Measurements from ENCODE around the gene RALGAPA1.
"Not testable (repeated sequence)": the region's sequence is repeated elsewhere in the genome, so short reads cannot be mapped to it uniquely, and the experiment has no call there.

The RALGAPA1 gene

GRCh38 chr14:35786856-35787255 is 22.2 kb downstream of the RALGAPA1 start:
- H3K27ac ChIP-seq (ENCODE audit: low read depth, low read length): no peak overlapping the region
- H3F3A ChIP-seq (ENCODE audit: control insufficient read depth, insufficient read depth): no peaks in the 10 kb centered on the region
- H3K9me2 ChIP-seq (replicated peaks; ENCODE audit: control insufficient read depth, low read length): no peaks in the 10 kb centered on the region
- H3K4me2 ChIP-seq (ENCODE audit: low read length): no peak overlapping the region
- no peaks in the 10 kb centered on the region for H3K27me3 ChIP-seq (ENCODE audit: control insufficient read depth, low read length)
- H3K4me3 ChIP-seq (ENCODE audit: low read length): no peak overlapping the region
- H3K79me2 ChIP-seq (ENCODE audit: control insufficient read depth, low read length): peaks cover 9% of the 10 kb centered on the region
- no peak for TF ChIP-seq EZH2phosphoT487 (IDR thresholded peaks at IDR 0.05; ENCODE audit: borderline replicate concordance, low read length)
- no peak for TF ChIP-seq CTCF (IDR thresholded peaks at IDR 0.05; ENCODE audit: low read depth, low read length, poor library complexity, severe bottlenecking)
- H3K9me3 ChIP-seq (ENCODE audit: control insufficient read depth, insufficient read depth, low read length): no peaks in the 10 kb centered on the region
- no peaks in the 10 kb centered on the region for H4K20me1 ChIP-seq (ENCODE audit: control insufficient read depth, insufficient read depth, low read depth, low read length)
- H3K4me1 ChIP-seq (ENCODE audit: control insufficient read depth, low read length): no peaks in the 10 kb centered on the region
- H3K36me3 ChIP-seq (ENCODE audit: control insufficient read depth, low read length): no peaks in the 10 kb centered on the region

- Histone ChIP-seq H3K4me1 (ENCODE audit: control insufficient read depth, low read length) (no peaks in the 10 kb centered on the region), H4K20me1 (ENCODE audit: control insufficient read depth, insufficient read depth, low read depth, low read length) (no peaks in the 10 kb centered on the region), H3K27me3 (ENCODE audit: control insufficient read depth, low read length) (no peaks in the 10 kb centered on the region), H3K79me2 (ENCODE audit: control insufficient read depth, low read length) (peaks cover 25% of the 10 kb centered on the region), H3K9me3 (ENCODE audit: control insufficient read depth, insufficient read depth, low read length) (no peaks in the 10 kb centered on the region), H3K4me2 (ENCODE audit: low read length) (no peak overlapping the region), H3F3A (ENCODE audit: control insufficient read depth, insufficient read depth) (no peaks in the 10 kb centered on the region), H3K36me3 (ENCODE audit: control insufficient read depth, low read length) (no peaks in the 10 kb centered on the region), H3K27ac (ENCODE audit: low read depth, low read length) (no peak overlapping the region), H3K9me2 (replicated peaks; ENCODE audit: control insufficient read depth, low read length) (no peaks in the 10 kb centered on the region), H3K4me3 (ENCODE audit: low read length) (no peak overlapping the region)
- no peak for TF ChIP-seq EZH2phosphoT487 (IDR thresholded peaks at IDR 0.05; ENCODE audit: borderline replicate concordance, low read length)
- no peak for TF ChIP-seq CTCF (IDR thresholded peaks at IDR 0.05; ENCODE audit: low read depth, low read length, poor library complexity, severe bottlenecking)
Observed at GRCh38 chr14:35783699-35784098, 25.4 kb downstream of the RALGAPA1 start.

GRCh38 chr14:35779368-35779767 is 29.7 kb downstream of the RALGAPA1 start:
- H3K4me1 ChIP-seq (ENCODE audit: control insufficient read depth, low read length): no peaks in the 10 kb centered on the region
- no peaks in the 10 kb centered on the region for H3F3A ChIP-seq (ENCODE audit: control insufficient read depth, insufficient read depth)
- no peaks in the 10 kb centered on the region for H4K20me1 ChIP-seq (ENCODE audit: control insufficient read depth, insufficient read depth, low read depth, low read length)
- no peaks in the 10 kb centered on the region for H3K27me3 ChIP-seq (ENCODE audit: control insufficient read depth, low read length)
- H3K36me3 ChIP-seq (ENCODE audit: control insufficient read depth, low read length): no peaks in the 10 kb centered on the region
- no peaks in the 10 kb centered on the region for H3K9me3 ChIP-seq (ENCODE audit: control insufficient read depth, insufficient read depth, low read length)
- no peak overlapping the region for H3K4me3 ChIP-seq (ENCODE audit: low read length)
- H3K79me2 ChIP-seq (ENCODE audit: control insufficient read depth, low read length): peaks cover 27% of the 10 kb centered on the region
- no peaks in the 10 kb centered on the region for H3K9me2 ChIP-seq (replicated peaks; ENCODE audit: control insufficient read depth, low read length)
- H3K4me2 ChIP-seq (ENCODE audit: low read length): no peak overlapping the region
- no peak overlapping the region for H3K27ac ChIP-seq (ENCODE audit: low read depth, low read length)
- TF ChIP-seq EZH2phosphoT487 (IDR thresholded peaks at IDR 0.05; ENCODE audit: borderline replicate concordance, low read length) (no peak), CTCF (IDR thresholded peaks at IDR 0.05; ENCODE audit: low read depth, low read length, poor library complexity, severe bottlenecking) (no peak)

- H3K79me2 ChIP-seq (ENCODE audit: control insufficient read depth, low read length): peaks cover 24% of the 10 kb centered on the region
- H4K20me1 ChIP-seq (ENCODE audit: control insufficient read depth, insufficient read depth, low read depth, low read length); H3K9me2 ChIP-seq (replicated peaks; ENCODE audit: control insufficient read depth, low read length); H3K27ac ChIP-seq (ENCODE audit: low read depth, low read length); H3K4me3 ChIP-seq (ENCODE audit: low read length); H3K4me2 ChIP-seq (ENCODE audit: low read length); H3K27me3 ChIP-seq (ENCODE audit: control insufficient read depth, low read length); H3F3A ChIP-seq (ENCODE audit: control insufficient read depth, insufficient read depth); H3K4me1 ChIP-seq (ENCODE audit: control insufficient read depth, low read length); H3K9me3 ChIP-seq (ENCODE audit: control insufficient read depth, insufficient read depth, low read length); H3K36me3 ChIP-seq (ENCODE audit: control insufficient read depth, low read length): not testable (repeated sequence)
Observed at GRCh38 chr14:35777550-35777949, 31.5 kb downstream of the RALGAPA1 start.

All from DOHH2 (cell line).